Astrocyte (in vitro differentiated cells and primary cell): ENCODE results near the gene CISH. TPM values are rescaled to one million over a fixed set of nuclear protein-coding genes. Genes with fewer than 3 reads are reported as not detected.

Source experiments
- DNase-seq: peaks from one replicate; pipeline ENCODE4 v3.0.0-alpha.2; 2010; ENCODE audit warnings: low read depth
- FAIRE-seq: peaks from 2 replicates; lab custom pipeline; 2011; peaks lifted over from hg19 to GRCh38; lab: Jason Lieb, UNC
- H2AFZ ChIP-seq: 2 replicates; pipeline ENCODE4 v1.6.0; 2012; ENCODE audit warnings: low read depth, low read length, inconsistent platforms
- H3K27ac ChIP-seq: 2 replicates; pipeline ENCODE4 v1.5.1; 2011; ENCODE audit warnings: low read depth, low read length, inconsistent platforms
- H3K27me3 ChIP-seq: 2 replicates; pipeline ENCODE4 v1.6.0; 2011; ENCODE audit warnings: low read length, inconsistent platforms; ENCODE audit not compliant: insufficient read depth
- H3K36me3 ChIP-seq: 2 replicates; pipeline ENCODE4 v1.5.1; 2011; ENCODE audit warnings: low read length, inconsistent platforms; ENCODE audit not compliant: insufficient read depth
- H3K4me1 ChIP-seq: 2 replicates; pipeline ENCODE4 v1.5.1; 2011; ENCODE audit warnings: low read length, inconsistent platforms; ENCODE audit not compliant: insufficient read depth
- H3K4me2 ChIP-seq: 2 replicates; pipeline ENCODE4 v1.6.0; 2012; ENCODE audit warnings: low read length, inconsistent platforms
- H3K4me3 ChIP-seq: 2 replicates; pipeline ENCODE4 v1.5.1; 2011; ENCODE audit warnings: low read depth, mild to moderate bottlenecking, low read length, inconsistent platforms; ENCODE audit not compliant: insufficient read depth
- H3K79me2 ChIP-seq: 2 replicates; pipeline ENCODE4 v1.6.0; 2012; ENCODE audit warnings: mild to moderate bottlenecking, low read length, inconsistent platforms; ENCODE audit not compliant: insufficient read depth
- H3K9ac ChIP-seq: 2 replicates; pipeline ENCODE4 v1.6.0; 2012; ENCODE audit warnings: mild to moderate bottlenecking, low read length, inconsistent platforms
- H3K9me3 ChIP-seq: 2 replicates; pipeline ENCODE4 v1.5.1; 2012; ENCODE audit warnings: low read depth, mild to moderate bottlenecking, low read length, inconsistent platforms; ENCODE audit not compliant: insufficient read depth
- H4K20me1 ChIP-seq: 2 replicates; pipeline ENCODE4 v1.6.0; 2012; ENCODE audit warnings: low read length, inconsistent platforms; ENCODE audit not compliant: insufficient read depth
- H3K27ac Mint-ChIP-seq: one replicate; pipeline ENCODE4 v1.8.0; 2021; ENCODE audit warnings: mild to moderate bottlenecking, mixed read lengths; ENCODE audit not compliant: unreplicated experiment
- H3K27me3 Mint-ChIP-seq: one replicate; pipeline ENCODE4 v1.8.0; 2021; ENCODE audit warnings: low read depth, mixed read lengths; ENCODE audit not compliant: unreplicated experiment
- H3K36me3 Mint-ChIP-seq: one replicate; pipeline ENCODE4 v1.8.0; 2021; ENCODE audit warnings: low read depth, mixed read lengths; ENCODE audit not compliant: unreplicated experiment
- H3K4me1 Mint-ChIP-seq: one replicate; pipeline ENCODE4 v1.8.0; 2021; ENCODE audit warnings: low read depth, mixed read lengths; ENCODE audit not compliant: unreplicated experiment
- H3K4me3 Mint-ChIP-seq: one replicate; pipeline ENCODE4 v1.8.0; 2021; ENCODE audit warnings: mild to moderate bottlenecking, moderate library complexity, mixed read lengths; ENCODE audit not compliant: unreplicated experiment
- H3K9me3 Mint-ChIP-seq: one replicate; pipeline ENCODE4 v1.8.0; 2021; ENCODE audit warnings: mild to moderate bottlenecking, mixed read lengths; ENCODE audit not compliant: unreplicated experiment
- EZH2 ChIP-seq: IDR thresholded peaks from 2 replicates; pipeline ENCODE4 v1.6.1; 2012; ENCODE audit warnings: mild to moderate bottlenecking, low read length, inconsistent platforms; ENCODE audit not compliant: insufficient read depth
- total RNA-seq: library from RNA; stranded (reverse); gene quantifications from 2 replicates; pipeline ENCODE4 v1.2.1, GENCODE V29; 2021
- TF ChIP-seq, protein P1 (sequence below): IDR thresholded peaks from 2 replicates; pipeline ENCODE4 v1.5.1; 2011; ENCODE audit warnings: low read depth, mild to moderate bottlenecking, inconsistent platforms, low read length, moderate library complexity; ENCODE audit not compliant: insufficient read depth

The CISH gene
- total RNA-seq, 1 donor from 2014 or later, result 1.2 TPM

- peak overlapping the region; percentile 91 for H3K27ac Mint-ChIP-seq
- Histone ChIP-seq H3K4me3 (peak overlapping the region; percentile 98), H3K79me2 (peaks cover 9% of the 10 kb centered on the region), H3K27ac (no peak overlapping the region), H3K36me3 (no peaks in the 10 kb centered on the region), H3K4me1 (peaks cover 5% of the 10 kb centered on the region), H3K9me3 (no peaks in the 10 kb centered on the region), H3K4me2 (peak overlapping the region; percentile 87), H2AFZ (no peak overlapping the region), H3K27me3 (no peaks in the 10 kb centered on the region), H4K20me1 (no peaks in the 10 kb centered on the region), H3K9ac (peak overlapping the region; percentile 98)
- DNase-seq (no peak), FAIRE-seq (peak; percentile 17)
- H3K27me3 Mint-ChIP-seq, result peaks cover 3% of the 10 kb centered on the region
- peaks cover 4% of the 10 kb centered on the region for H3K36me3 Mint-ChIP-seq
- TF ChIP-seq, protein P1, sequence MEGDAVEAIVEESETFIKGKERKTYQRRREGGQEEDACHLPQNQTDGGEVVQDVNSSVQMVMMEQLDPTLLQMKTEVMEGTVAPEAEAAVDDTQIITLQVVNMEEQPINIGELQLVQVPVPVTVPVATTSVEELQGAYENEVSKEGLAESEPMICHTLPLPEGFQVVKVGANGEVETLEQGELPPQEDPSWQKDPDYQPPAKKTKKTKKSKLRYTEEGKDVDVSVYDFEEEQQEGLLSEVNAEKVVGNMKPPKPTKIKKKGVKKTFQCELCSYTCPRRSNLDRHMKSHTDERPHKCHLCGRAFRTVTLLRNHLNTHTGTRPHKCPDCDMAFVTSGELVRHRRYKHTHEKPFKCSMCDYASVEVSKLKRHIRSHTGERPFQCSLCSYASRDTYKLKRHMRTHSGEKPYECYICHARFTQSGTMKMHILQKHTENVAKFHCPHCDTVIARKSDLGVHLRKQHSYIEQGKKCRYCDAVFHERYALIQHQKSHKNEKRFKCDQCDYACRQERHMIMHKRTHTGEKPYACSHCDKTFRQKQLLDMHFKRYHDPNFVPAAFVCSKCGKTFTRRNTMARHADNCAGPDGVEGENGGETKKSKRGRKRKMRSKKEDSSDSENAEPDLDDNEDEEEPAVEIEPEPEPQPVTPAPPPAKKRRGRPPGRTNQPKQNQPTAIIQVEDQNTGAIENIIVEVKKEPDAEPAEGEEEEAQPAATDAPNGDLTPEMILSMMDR, result no peak
- TF ChIP-seq EZH2, result no peak
- no peaks in the 10 kb centered on the region for H3K9me3 Mint-ChIP-seq
- peaks cover 7% of the 10 kb centered on the region for H3K4me1 Mint-ChIP-seq
- peak overlapping the region; percentile 99 for H3K4me3 Mint-ChIP-seq
Measured at GRCh38 chr3:50570508-50571279, 40.9 kb downstream of the CISH start.

DNA sequence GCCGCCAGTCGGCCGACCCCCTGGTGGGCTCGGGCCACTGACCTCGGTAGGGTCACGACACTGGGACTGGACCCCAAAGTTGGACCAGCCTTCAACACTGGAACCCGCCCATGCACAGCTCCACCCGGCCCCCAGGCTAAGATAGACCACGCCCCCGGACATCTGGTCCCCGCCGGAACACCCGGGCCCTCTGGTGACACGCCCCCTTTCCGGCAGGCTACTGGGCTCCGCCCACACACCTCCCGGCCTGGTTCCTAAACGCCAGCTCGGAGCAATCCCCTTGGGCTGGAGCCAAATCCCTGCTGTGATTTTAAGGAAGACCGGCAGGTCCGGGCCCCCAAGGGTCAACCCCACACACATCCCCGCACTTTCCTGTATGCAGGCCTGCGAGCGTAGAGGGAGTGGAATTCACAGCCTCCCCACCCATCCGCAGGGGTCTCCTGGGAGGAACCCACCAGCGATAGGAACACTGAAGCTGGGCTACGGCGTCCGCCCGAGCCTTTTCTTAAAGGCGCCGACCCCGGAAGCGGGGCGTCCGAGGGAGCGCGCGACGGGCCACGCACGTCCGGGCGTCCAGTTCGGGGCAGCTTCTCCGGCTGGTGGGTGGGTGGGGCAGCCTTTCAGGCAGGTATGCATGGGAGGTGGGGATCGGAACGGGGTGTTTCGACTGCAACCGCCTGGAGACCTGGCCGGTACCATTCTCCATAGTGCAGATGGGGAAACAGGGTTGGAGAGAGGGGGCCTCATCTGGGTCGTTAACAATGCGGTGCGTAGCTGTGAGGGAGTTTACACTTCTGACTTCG lies 42.4 kb downstream of the CISH start, which contains the start of gene HEMK1:
HEMK1 (plus strand) TSS at position 576 of the 803 bp plus-strand sequence. CDS start 1,583 bp downstream, outside the sequence.
- H3K27ac Mint-ChIP-seq, result peak within 1 kb of the TSS; percentile 91
- TF ChIP-seq, protein P1, result no peak
- TF ChIP-seq EZH2, result no peak
- peaks cover 6% of the 10 kb centered on the region for H3K27me3 Mint-ChIP-seq
- peak within 1 kb of the TSS; percentile 87 for H3K4me2 ChIP-seq
- DNase-seq (peak; percentile 84), FAIRE-seq (no peak)
- no peaks in the 10 kb centered on the region for H4K20me1 ChIP-seq
- H3K36me3 Mint-ChIP-seq, result peaks cover 7% of the 10 kb centered on the region
- H3K9me3 ChIP-seq, result no peaks in the 10 kb centered on the region
- peak within 1 kb of the TSS; percentile 89 for H2AFZ ChIP-seq
- H3K9me3 Mint-ChIP-seq, result no peaks in the 10 kb centered on the region
- H3K4me1 Mint-ChIP-seq, result peaks cover 7% of the 10 kb centered on the region
- peak within 1 kb of the TSS; percentile 98 for H3K9ac ChIP-seq
- peaks cover 9% of the 10 kb centered on the region for H3K79me2 ChIP-seq
- peak within 1 kb of the TSS; percentile 99 for H3K4me3 Mint-ChIP-seq
- no peaks in the 10 kb centered on the region for H3K36me3 ChIP-seq
- H3K4me3 ChIP-seq, result peak within 1 kb of the TSS; percentile 98
- H3K27ac ChIP-seq, result peak within 1 kb of the TSS; percentile 85
- H3K4me1 ChIP-seq, result peaks cover 5% of the 10 kb centered on the region
- H3K27me3 ChIP-seq, result no peaks in the 10 kb centered on the region
